Left ventricle myocardium inferior (tissue), 1 donor: ENCODE measurements around the gene R3HDM2. TPM values are rescaled to one million over a fixed set of nuclear protein-coding genes. Genes with fewer than 3 reads are reported as not detected.

Experiments used
- DNase-seq: peaks from one replicate; pipeline ENCODE4 v3.0.0-alpha.2; 2020
- H3K27ac ChIP-seq: fragments of 200-600 bp; replicated peaks from 2 replicates; pipeline ENCODE4 v1.8.0; 2021
- H3K27me3 ChIP-seq: fragments of 200-600 bp; 2 replicates; pipeline ENCODE4 v1.8.0; 2021; ENCODE audit warnings: low read depth
- H3K36me3 ChIP-seq: fragments of 200-600 bp; 2 replicates; pipeline ENCODE4 v1.8.0; 2021
- H3K4me1 ChIP-seq: fragments of 200-600 bp; 2 replicates; pipeline ENCODE4 v1.8.0; 2021
- H3K4me3 ChIP-seq: fragments of 200-600 bp; 2 replicates; pipeline ENCODE4 v1.8.0; 2021; ENCODE audit warnings: mild to moderate bottlenecking, moderate library complexity
- H3K9me3 ChIP-seq: fragments of 200-600 bp; replicated peaks from 2 replicates; pipeline ENCODE4 v1.8.0; 2021
- intact Hi-C: fragments of 100-400 bp; cut with micrococcal nuclease; formaldehyde crosslinking; loops from one replicate; pipeline ENCODE4 v1.11.0; 2022
- total RNA-seq: library from RNA; stranded (reverse); fragmentation: NEBNext Ultra II Directional; extraction: Animal tissue kit (Norgen Biotek cat#: 25700); gene quantifications from one replicate; pipeline ENCODE4 v1.2.1, GENCODE V29; 2021
- TF ChIP-seq, protein P1 (sequence below): fragments of 200-600 bp; IDR thresholded peaks from 2 replicates; pipeline ENCODE4 v1.8.0; 2021; ENCODE audit warnings: antibody characterized with exemption, mild to moderate bottlenecking, borderline replicate concordance
- donor health status: DM: no; HTN: yes; CAD: no; lungs with severe emphysema.

The R3HDM2 gene
- total RNA-seq, 1 donor from 2014 or later: 63.1 TPM

DNA sequence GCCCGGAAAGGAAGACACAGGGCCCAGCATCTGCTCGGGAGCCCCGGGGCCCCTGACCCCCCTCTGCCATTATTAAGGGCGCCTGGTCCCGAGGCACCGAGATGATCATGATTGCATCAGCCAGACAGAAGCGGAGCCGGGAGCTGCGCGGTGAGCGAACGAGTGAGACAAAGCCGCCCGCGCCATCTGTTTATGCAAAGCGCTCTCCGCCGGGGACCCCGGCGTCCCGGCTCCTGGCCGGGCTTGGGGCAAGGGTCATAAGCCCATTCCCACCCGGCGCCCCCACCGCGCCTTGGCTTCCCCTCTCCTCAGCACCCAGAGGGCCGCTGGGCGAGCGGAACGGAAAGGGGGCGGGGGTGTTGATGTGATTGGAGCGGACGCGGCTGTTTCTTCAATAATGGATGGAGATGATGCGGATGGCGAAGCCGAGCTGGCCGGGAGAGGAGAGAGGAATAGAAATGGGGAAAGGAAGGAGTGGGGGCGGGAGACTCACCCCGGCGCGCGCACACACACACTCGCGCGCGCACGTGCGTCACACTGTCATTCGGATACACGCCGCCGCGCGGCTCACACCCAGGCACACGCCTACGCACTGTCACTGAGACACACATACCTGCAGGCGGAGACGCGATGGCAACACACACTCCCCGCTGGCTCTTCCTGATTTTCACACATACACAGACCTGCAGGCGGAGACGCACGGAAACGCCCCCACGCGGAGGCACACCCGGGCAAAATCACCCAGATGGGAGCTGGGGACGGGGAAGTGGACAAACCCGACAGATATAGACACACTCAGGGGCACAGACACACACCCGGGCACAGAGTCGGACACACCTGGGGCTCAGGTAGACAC lies 190.5 kb downstream of the R3HDM2 start:
- peaks cover 76% of the 10 kb centered on the region for H3K4me1 ChIP-seq
- no peaks in the 10 kb centered on the region for H3K36me3 ChIP-seq
- peaks cover 91% of the 10 kb centered on the region for H3K27me3 ChIP-seq
- peak overlapping the region; percentile 83 for H3K27ac ChIP-seq
- TF ChIP-seq, protein P1, sequence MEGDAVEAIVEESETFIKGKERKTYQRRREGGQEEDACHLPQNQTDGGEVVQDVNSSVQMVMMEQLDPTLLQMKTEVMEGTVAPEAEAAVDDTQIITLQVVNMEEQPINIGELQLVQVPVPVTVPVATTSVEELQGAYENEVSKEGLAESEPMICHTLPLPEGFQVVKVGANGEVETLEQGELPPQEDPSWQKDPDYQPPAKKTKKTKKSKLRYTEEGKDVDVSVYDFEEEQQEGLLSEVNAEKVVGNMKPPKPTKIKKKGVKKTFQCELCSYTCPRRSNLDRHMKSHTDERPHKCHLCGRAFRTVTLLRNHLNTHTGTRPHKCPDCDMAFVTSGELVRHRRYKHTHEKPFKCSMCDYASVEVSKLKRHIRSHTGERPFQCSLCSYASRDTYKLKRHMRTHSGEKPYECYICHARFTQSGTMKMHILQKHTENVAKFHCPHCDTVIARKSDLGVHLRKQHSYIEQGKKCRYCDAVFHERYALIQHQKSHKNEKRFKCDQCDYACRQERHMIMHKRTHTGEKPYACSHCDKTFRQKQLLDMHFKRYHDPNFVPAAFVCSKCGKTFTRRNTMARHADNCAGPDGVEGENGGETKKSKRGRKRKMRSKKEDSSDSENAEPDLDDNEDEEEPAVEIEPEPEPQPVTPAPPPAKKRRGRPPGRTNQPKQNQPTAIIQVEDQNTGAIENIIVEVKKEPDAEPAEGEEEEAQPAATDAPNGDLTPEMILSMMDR: no peak
- intact Hi-C loops: no loop called here
- no peaks in the 10 kb centered on the region for H3K9me3 ChIP-seq
- peak overlapping the region; percentile 69 for H3K4me3 ChIP-seq
- DNase-seq: peak; percentile 49

DNA sequence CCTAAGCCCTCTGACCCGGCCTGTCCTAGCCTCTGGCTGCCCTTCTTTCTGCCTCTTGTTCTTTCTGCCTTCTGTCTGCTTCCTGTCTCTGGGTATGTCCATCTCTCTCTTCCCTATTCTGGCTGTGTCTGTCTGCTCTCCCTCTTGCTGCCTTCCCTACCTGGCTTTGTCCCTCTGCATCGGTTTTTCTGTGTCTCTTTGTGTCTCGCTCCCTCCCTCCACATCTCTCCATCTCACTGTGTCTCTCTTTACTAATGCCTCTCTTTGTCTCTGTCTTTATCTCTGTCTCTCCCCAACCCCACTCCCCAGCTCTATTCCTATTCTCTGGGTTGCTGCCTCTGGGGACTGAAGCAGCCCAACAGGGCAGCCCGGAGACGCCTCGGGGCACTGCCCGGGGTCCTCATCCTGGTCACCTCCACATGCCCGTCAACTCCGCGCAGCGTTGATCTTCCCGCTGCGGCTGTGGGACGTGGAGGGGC lies 191.2 kb downstream of the R3HDM2 start:
- Histone ChIP-seq H3K4me1 (peaks cover 83% of the 10 kb centered on the region), H3K36me3 (peaks cover 4% of the 10 kb centered on the region), H3K9me3 (no peaks in the 10 kb centered on the region), H3K4me3 (peak overlapping the region; percentile 69), H3K27ac (peak overlapping the region; percentile 83), H3K27me3 (peaks cover 97% of the 10 kb centered on the region)
- no peak for DNase-seq
- TF ChIP-seq, protein P1: no peak
- intact Hi-C loops: no loop called here

DNA sequence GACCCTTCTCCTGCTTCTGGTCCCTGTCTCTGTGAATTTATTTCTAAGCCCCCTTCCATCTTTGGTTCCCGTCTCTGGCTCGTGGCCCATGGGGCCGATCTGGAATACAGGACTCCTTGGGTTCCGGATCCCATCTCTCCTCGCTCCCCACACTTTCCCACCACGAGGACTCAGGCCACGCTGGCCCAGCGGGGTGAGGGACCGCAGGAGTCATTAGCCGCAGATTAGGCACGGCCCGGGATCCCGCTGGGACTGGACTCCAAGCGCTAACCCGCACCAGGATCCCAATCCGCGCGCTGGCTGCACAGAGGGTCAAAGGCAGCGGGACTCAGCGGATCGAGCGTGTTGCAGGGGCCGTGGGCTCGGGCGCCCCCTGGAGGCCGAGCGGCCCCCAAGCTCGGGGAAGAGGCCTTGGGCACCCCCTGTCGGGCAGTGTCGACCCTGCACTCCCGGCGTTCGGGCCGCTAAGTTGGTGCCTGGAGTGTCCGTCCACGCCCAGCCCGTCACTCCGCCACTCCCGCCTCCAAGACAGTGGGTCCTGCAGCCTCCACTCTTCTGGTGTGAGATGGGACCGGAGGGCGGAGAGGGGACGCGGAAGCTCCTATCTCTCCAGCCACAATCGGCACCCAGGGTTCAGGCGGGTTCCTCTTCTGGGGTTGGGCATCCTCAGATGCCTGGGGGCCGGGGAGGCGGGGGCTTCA lies 191.8 kb downstream of the R3HDM2 start:
- peaks cover 82% of the 10 kb centered on the region for H3K4me1 ChIP-seq
- peak overlapping the region; percentile 83 for H3K27ac ChIP-seq
- H3K36me3 ChIP-seq: peaks cover 10% of the 10 kb centered on the region
- H3K27me3 ChIP-seq: peaks cover 93% of the 10 kb centered on the region
- intact Hi-C loops: no loop called here
- peak overlapping the region; percentile 69 for H3K4me3 ChIP-seq
- peak; percentile 88 for DNase-seq
- TF ChIP-seq, protein P1: peak; percentile 100
- H3K9me3 ChIP-seq: no peaks in the 10 kb centered on the region

DNA sequence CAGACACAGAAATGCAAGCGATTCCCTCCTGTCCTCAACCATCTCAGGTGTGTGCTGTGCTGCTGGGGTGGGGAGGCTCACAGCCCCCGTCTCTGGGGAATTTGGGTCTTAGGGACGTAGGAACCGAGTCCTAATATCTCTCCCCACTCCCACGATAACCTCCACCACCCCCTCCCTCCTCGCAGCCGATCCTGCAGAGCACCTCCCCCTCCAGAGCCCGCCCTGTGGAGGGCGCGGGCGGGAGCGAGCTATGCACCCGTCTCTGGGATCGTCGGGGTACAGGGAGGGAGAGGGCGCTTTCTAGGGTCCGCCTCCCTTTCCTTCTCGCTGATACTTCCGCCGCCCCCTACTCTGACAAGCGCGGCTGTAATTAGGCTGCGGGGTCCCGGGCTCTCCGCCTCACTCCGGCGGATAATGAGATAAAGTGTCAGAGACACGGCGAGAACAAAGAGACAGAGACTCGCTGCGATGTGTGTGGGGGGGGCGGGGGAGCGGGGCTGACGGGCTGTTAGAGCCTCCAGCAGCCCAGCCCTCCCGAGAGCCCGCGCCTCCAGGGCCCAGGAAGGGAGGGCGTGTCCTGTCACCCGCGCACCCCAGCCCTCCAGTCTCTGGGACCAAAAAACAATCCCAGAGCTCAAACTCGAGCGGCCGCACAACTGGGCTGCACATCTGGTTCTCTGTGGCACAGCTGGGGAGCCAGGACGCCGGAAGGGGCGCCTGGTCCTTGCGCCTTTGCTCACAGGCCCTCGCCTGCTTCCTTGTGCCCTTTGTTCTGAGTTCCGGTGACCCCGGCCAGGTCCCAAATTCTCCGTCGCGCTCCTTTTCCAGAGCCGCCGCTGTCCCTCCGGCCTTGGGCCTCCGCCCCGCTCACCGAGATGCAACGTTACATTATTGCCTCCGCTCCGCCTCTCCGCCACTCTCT lies 192.7 kb downstream of the R3HDM2 start:
- Histone ChIP-seq H3K27ac (peak overlapping the region; percentile 83), H3K36me3 (peaks cover 18% of the 10 kb centered on the region), H3K4me1 (peaks cover 82% of the 10 kb centered on the region), H3K4me3 (peak overlapping the region; percentile 69), H3K27me3 (peaks cover 85% of the 10 kb centered on the region), H3K9me3 (no peaks in the 10 kb centered on the region)
- TF ChIP-seq, protein P1: no peak
- DNase-seq: no peak
- intact Hi-C loops: no loop called here

DNA sequence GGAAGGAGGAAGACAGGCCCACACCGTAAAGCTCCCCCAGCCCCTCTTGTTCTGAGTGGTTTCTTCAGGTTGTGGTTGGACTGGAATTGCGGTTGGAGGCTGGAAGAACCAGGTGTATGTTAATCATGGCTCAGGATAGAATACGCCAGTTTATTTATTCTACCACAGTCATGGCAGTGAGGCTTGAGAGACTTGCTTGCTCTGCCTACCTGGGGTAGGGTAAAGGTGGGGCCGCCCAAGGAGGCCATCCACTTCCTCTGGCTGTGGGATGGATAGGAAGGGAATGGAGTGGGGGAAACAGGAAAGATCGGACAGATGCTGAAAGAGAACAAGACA lies 193.3 kb downstream of the R3HDM2 start:
- H3K4me1 ChIP-seq: peaks cover 77% of the 10 kb centered on the region
- peaks cover 25% of the 10 kb centered on the region for H3K36me3 ChIP-seq
- peaks cover 79% of the 10 kb centered on the region for H3K27me3 ChIP-seq
- intact Hi-C loops: no loop called here
- H3K9me3 ChIP-seq: no peaks in the 10 kb centered on the region
- peak overlapping the region; percentile 69 for H3K4me3 ChIP-seq
- TF ChIP-seq, protein P1: no peak
- peak overlapping the region; percentile 83 for H3K27ac ChIP-seq
- no peak for DNase-seq
